ENCODE results near the gene ACSL6.

ACSL6 gene

DNA sequence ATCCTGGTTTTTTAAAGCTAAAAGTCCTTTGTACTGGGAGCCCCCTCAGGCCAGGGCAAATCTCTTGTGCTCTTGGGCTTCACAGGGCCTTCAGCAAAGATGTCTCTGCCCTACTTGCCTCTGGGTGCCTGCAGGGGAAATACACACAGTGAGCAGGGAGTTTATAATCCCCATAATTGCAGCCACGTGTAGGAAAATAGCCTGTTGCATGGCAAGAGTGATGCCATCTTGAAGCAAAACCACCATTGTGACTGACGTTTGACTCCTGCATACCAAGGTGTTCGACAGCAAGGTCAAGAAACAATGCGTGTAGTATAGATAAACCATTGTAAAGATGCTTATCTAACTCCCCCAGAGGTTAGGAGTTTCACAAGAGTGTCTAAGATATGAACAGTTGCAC is 37.6 kb upstream of the ACSL6 start:
- DNase-seq, result no peak

- DNase-seq, result no peak
Measured at GRCh38 chr5:132046880-132047299, 35.4 kb upstream of the ACSL6 start.

DNA sequence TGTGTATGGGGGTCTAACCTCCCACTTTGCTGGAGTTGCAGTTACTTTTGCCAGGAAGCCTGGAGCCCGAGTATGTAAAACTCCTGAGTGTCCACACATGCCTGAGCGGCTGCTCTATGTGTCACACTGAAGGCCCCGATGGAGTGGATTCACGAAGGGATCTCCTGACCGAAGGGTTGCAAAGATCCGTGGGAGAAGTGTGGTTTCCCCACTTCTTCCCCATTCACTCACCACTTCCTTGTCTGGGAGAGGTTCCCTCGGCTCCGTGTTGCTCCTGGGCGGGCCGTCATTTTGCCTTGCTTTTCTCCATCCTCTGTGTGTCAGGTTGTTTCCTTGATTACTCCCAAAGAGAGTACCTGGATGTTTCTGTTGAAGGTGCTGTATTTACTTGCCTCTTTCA is 32.7 kb upstream of the ACSL6 start:
- DNase-seq, result no peak

DNA sequence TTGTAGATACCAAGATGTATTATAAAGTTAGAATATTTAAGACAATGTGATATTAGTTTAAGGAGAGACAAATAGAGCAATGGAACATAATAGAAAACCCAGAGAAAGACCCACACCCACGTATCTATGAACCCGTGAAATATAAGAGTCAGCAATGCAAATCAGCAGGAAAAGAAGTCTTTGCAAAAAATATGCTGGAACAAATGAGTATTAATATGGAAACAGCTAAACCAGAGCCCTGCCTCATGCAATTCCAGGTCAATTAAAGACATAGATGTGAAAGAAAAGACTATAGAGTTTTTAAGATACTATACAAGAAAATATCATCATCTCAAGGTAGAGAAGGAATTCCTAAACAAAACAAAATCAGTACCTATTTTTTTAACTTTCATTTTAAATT is 25.9 kb upstream of the ACSL6 start:
- no peak for DNase-seq

DNA sequence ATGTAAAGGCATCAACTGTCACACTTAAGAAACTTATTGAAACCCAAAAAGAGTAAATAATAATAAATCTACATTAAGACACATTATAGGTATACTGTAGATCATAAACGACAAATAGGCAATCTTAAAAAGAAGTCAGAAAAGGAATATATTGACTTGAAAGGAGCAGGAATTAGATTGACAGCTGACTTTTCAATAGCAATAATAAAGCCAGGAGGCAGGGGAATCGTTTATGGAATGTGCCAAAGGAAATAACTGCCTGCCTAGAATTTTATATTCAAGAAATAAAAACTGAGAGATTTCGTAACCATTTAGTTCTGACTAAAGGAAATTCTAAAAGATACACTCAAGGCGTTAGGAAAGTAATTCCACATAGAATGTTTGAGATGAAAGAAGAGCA is 21.7 kb upstream of the ACSL6 start:
- DNase-seq, result no peak

GRCh38 chr5:132032196-132032595 is 20.7 kb upstream of the ACSL6 start:
- no peak for DNase-seq

DNA sequence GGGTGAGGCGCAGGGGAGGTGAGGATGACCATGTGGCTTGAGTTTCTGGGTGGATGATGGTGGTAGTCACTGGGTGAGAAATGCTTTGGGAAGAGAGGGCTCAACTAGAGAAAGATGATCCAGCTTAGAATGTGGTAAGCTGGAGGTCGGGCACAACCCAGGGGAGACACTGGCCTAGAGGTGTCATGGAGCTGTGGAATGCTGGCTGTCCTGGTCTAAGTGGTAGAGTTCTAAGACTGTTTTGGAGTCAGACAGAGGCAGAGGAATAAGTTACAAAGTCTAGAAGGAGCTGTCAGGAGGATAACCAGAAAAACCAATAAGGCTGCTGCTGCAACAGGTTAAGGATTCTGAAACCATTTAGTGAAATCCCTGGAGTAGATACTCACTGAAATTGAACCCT is 19.2 kb upstream of the ACSL6 start:
- no peak for DNase-seq

GRCh38 chr5:132029609-132030330 is 18.3 kb upstream of the ACSL6 start:
- no peak for DNase-seq

DNA sequence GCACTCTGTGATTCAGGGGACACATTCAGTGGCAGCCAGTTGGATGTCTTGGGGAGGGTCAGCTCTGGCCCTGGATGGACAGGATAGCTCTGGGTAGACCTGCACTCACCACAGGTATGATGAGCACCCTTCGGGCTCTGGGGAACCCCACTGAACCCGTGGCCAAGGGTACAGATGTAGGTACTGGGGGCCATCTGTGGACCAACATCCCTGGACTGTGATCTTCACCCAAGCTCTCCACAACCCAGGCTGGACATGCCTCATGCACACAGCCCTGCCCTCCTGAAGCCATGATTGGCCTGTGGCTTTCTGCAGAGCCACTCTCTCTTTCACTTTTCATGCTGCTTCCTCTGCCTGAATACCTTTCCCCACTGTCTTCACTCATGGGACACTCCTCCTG is 15.6 kb upstream of the ACSL6 start:
- DNase-seq, result no peak

GRCh38 chr5:132026516-132027008 is 15.1 kb upstream of the ACSL6 start:
- DNase-seq, result no peak

DNA sequence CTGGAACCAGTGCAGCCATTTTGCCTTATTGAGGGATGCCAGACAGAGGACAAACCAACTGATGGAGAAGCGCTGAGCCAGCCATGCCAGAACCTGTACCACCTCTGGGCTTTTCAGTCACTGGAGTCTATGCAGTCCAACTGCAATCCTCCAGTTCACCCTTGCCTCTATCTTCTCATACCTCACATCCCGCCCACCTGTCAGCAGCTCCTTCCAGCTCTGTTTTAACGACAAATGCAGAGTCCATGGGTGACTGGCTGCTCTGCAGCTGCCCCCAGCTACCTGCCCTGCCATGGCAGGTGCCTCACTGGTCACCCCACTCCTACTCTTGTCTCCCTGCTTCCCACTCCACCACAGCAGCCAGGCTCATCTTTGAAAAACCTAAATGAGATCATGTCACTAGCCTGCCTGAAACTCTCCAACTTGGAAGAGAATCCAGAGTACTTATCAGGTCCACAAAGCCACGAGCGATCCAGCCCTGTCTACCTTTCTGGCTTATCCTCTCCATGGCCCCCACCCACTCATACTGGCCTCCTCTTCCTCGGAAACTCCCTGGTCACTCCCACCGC is 14.0 kb upstream of the ACSL6 start:
- DNase-seq, result no peak

- no peak for DNase-seq
Measured at GRCh38 chr5:132024789-132025402, 13.4 kb upstream of the ACSL6 start.

- DNase-seq, result no peak
Measured at GRCh38 chr5:132024117-132024435, 12.6 kb upstream of the ACSL6 start.

- DNase-seq, result no peak
Measured at GRCh38 chr5:132023258-132024116, 12.0 kb upstream of the ACSL6 start.

DNA sequence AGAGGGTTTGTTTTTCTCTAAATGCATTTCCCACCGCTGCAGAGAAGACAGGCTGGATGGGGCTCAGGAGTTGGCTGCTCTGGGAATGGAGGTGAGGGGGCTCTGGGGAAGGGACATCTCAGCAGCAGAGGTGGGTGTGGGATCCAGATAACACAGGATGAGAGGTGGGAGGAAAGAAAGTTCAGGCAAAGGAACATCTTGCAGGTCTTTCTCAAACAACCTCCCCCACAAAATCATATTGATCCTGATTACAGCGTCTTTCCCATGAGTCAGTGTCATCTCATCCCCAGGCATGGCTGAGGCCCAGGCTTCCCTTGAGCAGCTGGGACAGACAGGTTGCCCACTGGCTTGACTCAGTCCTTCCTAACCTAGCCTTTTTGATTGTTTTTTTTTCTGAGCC is 11.3 kb upstream of the ACSL6 start:
- no peak for DNase-seq

DNA sequence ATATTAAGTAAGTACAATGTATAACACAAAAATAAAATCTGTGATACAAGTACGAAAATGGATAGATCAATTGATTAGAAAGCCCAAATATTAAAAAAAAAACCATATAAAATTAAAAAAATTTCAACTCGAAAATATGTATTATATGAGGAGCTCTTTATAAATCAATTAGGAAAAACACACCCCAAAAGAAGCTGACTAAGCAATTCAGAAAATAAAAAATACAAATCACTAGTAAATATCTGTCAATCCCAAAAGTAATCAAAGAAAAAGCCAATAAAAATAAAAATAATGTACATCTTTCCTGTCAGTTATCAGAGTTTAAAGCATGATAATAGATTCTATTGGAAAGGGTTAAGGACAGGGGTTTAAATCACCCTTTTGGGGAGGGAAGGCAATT is 10.2 kb upstream of the ACSL6 start:
- DNase-seq, result no peak

DNA sequence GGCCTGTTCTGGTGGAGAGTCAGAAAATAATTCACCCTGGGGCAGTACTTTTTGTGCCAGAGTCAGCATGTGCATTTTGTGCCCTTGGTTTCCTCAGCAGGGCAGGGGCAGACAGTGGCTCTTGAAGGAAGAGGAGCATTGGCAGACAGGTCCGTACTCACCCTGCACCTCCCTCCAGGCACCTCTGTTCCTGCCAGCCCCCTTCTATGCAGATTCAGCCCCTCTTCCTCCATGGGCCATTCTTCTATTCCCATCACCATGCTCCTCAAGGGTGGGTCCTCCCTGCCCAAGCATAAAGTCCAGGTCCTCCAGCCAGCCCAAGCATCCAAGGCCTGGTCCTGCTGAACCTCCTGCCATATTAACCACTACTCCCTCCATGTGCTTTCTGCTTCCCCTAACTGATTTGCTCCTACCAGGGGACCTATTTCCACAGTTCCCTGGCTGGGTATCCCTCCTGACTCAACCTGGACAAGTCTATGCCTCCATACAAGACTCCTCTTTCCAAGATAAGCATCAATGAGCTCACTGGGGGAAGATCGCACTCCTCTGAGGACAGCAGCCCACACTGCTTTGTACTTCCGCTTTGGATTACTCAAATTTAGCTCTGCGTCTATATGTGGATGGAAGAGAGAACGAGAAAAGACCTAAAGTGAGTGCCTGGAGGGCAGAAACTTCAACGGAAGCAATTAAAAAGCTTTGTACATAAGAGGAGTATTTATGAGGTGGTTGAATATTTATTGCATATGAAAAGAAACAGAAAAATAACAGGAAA is 9.3 kb upstream of the ACSL6 start:
- no peak for DNase-seq

GRCh38 chr5:132019857-132020555 is 8.5 kb upstream of the ACSL6 start:
- no peak for DNase-seq

DNA sequence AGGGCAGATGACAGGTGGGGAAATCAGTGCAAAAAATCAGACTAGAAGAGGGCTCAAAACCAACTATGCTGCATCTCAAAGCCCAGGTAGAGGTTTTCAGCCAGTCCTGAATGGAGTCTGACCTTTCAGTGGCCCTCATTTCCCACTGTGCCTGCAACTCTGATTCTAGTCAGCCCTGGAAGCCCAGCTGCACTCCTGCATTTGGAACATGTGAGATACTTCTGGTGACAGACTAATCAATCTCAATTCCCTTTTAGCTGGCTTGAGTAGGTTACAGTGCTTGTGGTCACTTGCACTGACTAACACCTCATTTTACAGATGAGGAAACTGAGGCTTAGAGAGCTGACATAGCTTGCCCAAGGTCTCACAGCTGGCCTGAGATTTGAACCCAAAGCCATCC is 7.9 kb upstream of the ACSL6 start:
- no peak for DNase-seq

- DNase-seq, result no peak
Measured at GRCh38 chr5:132017738-132018625, 6.5 kb upstream of the ACSL6 start.

DNA sequence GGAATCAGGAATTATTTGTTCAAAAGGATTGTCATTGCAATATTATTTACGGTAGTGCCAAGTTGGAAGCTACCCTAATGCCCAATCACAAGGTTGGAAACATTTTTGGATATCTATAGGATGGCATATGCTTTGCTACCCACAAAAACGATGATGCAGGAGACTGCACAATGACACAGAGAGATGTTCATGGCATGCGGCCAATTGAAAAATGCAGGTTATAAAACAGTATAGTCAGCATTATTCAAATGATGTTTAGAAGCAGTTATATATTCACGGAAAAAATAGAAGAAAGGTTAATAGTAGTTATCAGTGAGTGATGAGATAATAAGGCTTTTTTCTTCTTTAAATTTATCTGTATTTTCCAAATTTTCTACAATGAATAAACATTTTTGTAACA is 5.9 kb upstream of the ACSL6 start:
- no peak for DNase-seq
